Astrocyte of the cerebellum (primary cell): ENCODE measurements around the gene AP2A1.

ENCODE experiments used
- DNase-seq: peaks from one replicate; pipeline ENCODE4 v3.0.0-alpha.2; 2011; ENCODE audit warnings: low read depth
- H3K4me3 ChIP-seq: 2 replicates; pipeline ENCODE4 v1.5.1; 2011; ENCODE audit warnings: mild to moderate bottlenecking, low read depth, low read length, moderate library complexity
- CTCF ChIP-seq: IDR thresholded peaks from 2 replicates; pipeline ENCODE4 v1.5.1; 2012; ENCODE audit warnings: low read length, low read depth, moderate library complexity, mild to moderate bottlenecking; ENCODE audit errors: missing control alignments
- in situ Hi-C: cut with HindIII; loops from 2 replicates; pipeline ENCODE4 v1.10.0; 2017; ENCODE audit warnings: low sequenced_read_pairs

AP2A1 gene

GRCh38 chr19:49808711-49809159, 41.9 kb downstream of the AP2A1 start:
- peak overlapping the region; percentile 52 for H3K4me3 ChIP-seq
- peak; percentile 50 for DNase-seq
- no peak for TF ChIP-seq CTCF
- in situ Hi-C loops = no loop called here

GRCh38 chr19:49809160-49809940, 42.5 kb downstream of the AP2A1 start:
- in situ Hi-C loops = no loop called here
- peak; percentile 37 for DNase-seq
- H3K4me3 ChIP-seq = peak overlapping the region; percentile 52
- TF ChIP-seq CTCF = no peak

- DNase-seq = no peak
- TF ChIP-seq CTCF = no peak
- in situ Hi-C loops = no loop called here
- H3K4me3 ChIP-seq = peak overlapping the region; percentile 52
Measured at GRCh38 chr19:49809941-49810389, 43.2 kb downstream of the AP2A1 start.

GRCh38 chr19:49811328-49811727, 44.5 kb downstream of the AP2A1 start:
- in situ Hi-C loops = no loop called here
- TF ChIP-seq CTCF = no peak
- no peak for DNase-seq
- no peak overlapping the region for H3K4me3 ChIP-seq

GRCh38 chr19:49812452-49812996, 45.7 kb downstream of the AP2A1 start:
- DNase-seq = no peak
- in situ Hi-C loops = no loop called here
- H3K4me3 ChIP-seq = peak overlapping the region; percentile 84
- TF ChIP-seq CTCF = no peak

GRCh38 chr19:49812997-49813861, 46.4 kb downstream of the AP2A1 start, which contains the start of gene FUZ:
Gene FUZ (minus strand): TSS chr19:49813292. CDS start chr19:49813106, 186 bp downstream.
- peak within 1 kb of the TSS; percentile 84 for H3K4me3 ChIP-seq
- TF ChIP-seq CTCF = peak; percentile 42
- in situ Hi-C loops = no loop called here
- peak; percentile 98 for DNase-seq
